MM.1S (cell line): ENCODE data around the gene PLA2G4F.

Experiments
- DNase-seq: peaks from one replicate; pipeline ENCODE4 v3.0.0-alpha.2; 2015
- H2AFZ ChIP-seq: fragments of 300-600 bp; sonication (generic); 2 replicates; pipeline ENCODE4 v1.6.0; 2016; ENCODE audit warnings: antibody characterized with exemption, low read length
- H3F3A ChIP-seq: fragments of 300-600 bp; sonication (generic); 2 replicates; pipeline ENCODE4 v1.6.1; 2016; ENCODE audit warnings: mild to moderate bottlenecking, antibody characterized with exemption, low read length, moderate library complexity, mixed read lengths; ENCODE audit not compliant: insufficient read depth
- H3K27ac ChIP-seq: fragments of 300-600 bp; sonication (generic); 2 replicates; pipeline ENCODE4 v1.5.1; 2016; ENCODE audit warnings: mild to moderate bottlenecking, low read length
- H3K27me3 ChIP-seq: fragments of 300-600 bp; sonication (generic); replicated peaks from 2 replicates; pipeline ENCODE4 v1.6.0; 2016; ENCODE audit warnings: low read length; ENCODE audit not compliant: insufficient read depth
- H3K36me3 ChIP-seq: fragments of 300-600 bp; sonication (generic); replicated peaks from 2 replicates; pipeline ENCODE4 v1.6.1; 2016; ENCODE audit warnings: mild to moderate bottlenecking, low read length, mixed read lengths; ENCODE audit not compliant: insufficient read depth
- H3K4me1 ChIP-seq: fragments of 300-600 bp; sonication (generic); 2 replicates; pipeline ENCODE4 v1.6.1; 2016; ENCODE audit warnings: low read length, mixed read lengths
- H3K4me2 ChIP-seq: fragments of 300-600 bp; sonication (generic); 2 replicates; pipeline ENCODE4 v1.6.0; 2016; ENCODE audit warnings: low read depth, low read length
- H3K4me3 ChIP-seq: fragments of 300-600 bp; sonication (generic); 2 replicates; pipeline ENCODE4 v1.5.1; 2016; ENCODE audit warnings: low read length, mixed read lengths
- H3K79me2 ChIP-seq: fragments of 300-600 bp; sonication (generic); 2 replicates; pipeline ENCODE4 v1.6.1; 2016; ENCODE audit warnings: mixed run types, low read length, mixed read lengths
- H3K9ac ChIP-seq: fragments of 300-600 bp; sonication (generic); 2 replicates; pipeline ENCODE4 v1.6.1; 2016; ENCODE audit warnings: low read length, mixed read lengths
- H3K9me2 ChIP-seq: fragments of 300-600 bp; sonication (generic); replicated peaks from 2 replicates; pipeline ENCODE4 v1.6.1; 2016; ENCODE audit warnings: mild to moderate bottlenecking, low read length, mixed read lengths; ENCODE audit not compliant: insufficient read depth
- H3K9me3 ChIP-seq: fragments of 300-600 bp; sonication (generic); replicated peaks from 2 replicates; pipeline ENCODE4 v1.6.1; 2016; ENCODE audit warnings: mild to moderate bottlenecking, low read length, mixed read lengths; ENCODE audit not compliant: insufficient read depth
- H4K20me1 ChIP-seq: fragments of 300-600 bp; sonication (generic); 2 replicates; pipeline ENCODE4 v1.6.1; 2016; ENCODE audit warnings: mild to moderate bottlenecking, low read length, moderate library complexity, mixed read lengths; ENCODE audit not compliant: insufficient read depth
- CTCF ChIP-seq: fragments of 300-600 bp; sonication (generic); IDR thresholded peaks from 2 replicates; pipeline ENCODE4 v1.5.1; 2016; ENCODE audit warnings: antibody characterized with exemption, low read length, mixed read lengths
- EZH2 ChIP-seq: fragments of 300-600 bp; sonication (generic); optimal IDR thresholded peaks from 2 replicates; pipeline ENCODE3; 2017; ENCODE audit warnings: low read depth, mild to moderate bottlenecking, antibody characterized with exemption, low read length, mixed read lengths
- EZH2phosphoT487 ChIP-seq: fragments of 300-600 bp; sonication (generic); IDR thresholded peaks from 2 replicates; pipeline ENCODE4 v1.6.1; 2018; ENCODE audit warnings: antibody characterized with exemption, low read length

Gene PLA2G4F

GRCh38 chr15:42175671-42176070, 19.2 kb upstream of the PLA2G4F start:
- Histone ChIP-seq H3K9me2 (no peaks in the 10 kb centered on the region), H3K9me3 (no peaks in the 10 kb centered on the region), H3K4me3 (no peak overlapping the region), H3K9ac (no peak overlapping the region), H2AFZ (no peak overlapping the region), H3K79me2 (no peaks in the 10 kb centered on the region), H3F3A (no peaks in the 10 kb centered on the region), H3K36me3 (no peaks in the 10 kb centered on the region; the same call in 1 of the 2 replicates), H3K4me2 (no peak overlapping the region), H4K20me1 (no peaks in the 10 kb centered on the region), H3K27ac (no peak overlapping the region), H3K27me3 (no peaks in the 10 kb centered on the region), H3K4me1 (peaks cover 13% of the 10 kb centered on the region)
- TF ChIP-seq CTCF: no peak
- no peak for TF ChIP-seq EZH2
- no peak for TF ChIP-seq EZH2phosphoT487
- DNase-seq: no peak

- DNase-seq: no peak
- no peak overlapping the region for H3K9ac ChIP-seq
- H3K36me3 ChIP-seq: peaks cover 6% of the 10 kb centered on the region; the same call in 1 of the 2 replicates
- H2AFZ ChIP-seq: no peak overlapping the region
- TF ChIP-seq EZH2 (no peak), CTCF (no peak), EZH2phosphoT487 (no peak)
- H3K27ac ChIP-seq: no peak overlapping the region
- no peaks in the 10 kb centered on the region for H3K9me3 ChIP-seq
- peaks cover 14% of the 10 kb centered on the region for H3K4me1 ChIP-seq
- H3K9me2 ChIP-seq: no peaks in the 10 kb centered on the region
- no peaks in the 10 kb centered on the region for H3K27me3 ChIP-seq
- no peak overlapping the region for H3K4me2 ChIP-seq
- H3K4me3 ChIP-seq: no peak overlapping the region
- no peaks in the 10 kb centered on the region for H4K20me1 ChIP-seq
- H3K79me2 ChIP-seq: no peaks in the 10 kb centered on the region
- no peaks in the 10 kb centered on the region for H3F3A ChIP-seq
Observed at GRCh38 chr15:42172475-42172874, 16.0 kb upstream of the PLA2G4F start.

- Histone ChIP-seq H3K4me2 (no peak overlapping the region), H3K9ac (no peak overlapping the region), H3K9me3 (no peaks in the 10 kb centered on the region), H2AFZ (no peak overlapping the region), H3K79me2 (no peaks in the 10 kb centered on the region), H3K27me3 (no peaks in the 10 kb centered on the region), H3F3A (no peaks in the 10 kb centered on the region), H3K27ac (no peak overlapping the region), H3K36me3 (peaks cover 6% of the 10 kb centered on the region; the same call in 1 of the 2 replicates), H4K20me1 (no peaks in the 10 kb centered on the region), H3K9me2 (no peaks in the 10 kb centered on the region), H3K4me1 (peaks cover 14% of the 10 kb centered on the region), H3K4me3 (no peak overlapping the region)
- DNase-seq: no peak
- TF ChIP-seq CTCF (no peak), EZH2phosphoT487 (no peak), EZH2 (no peak)
Observed at GRCh38 chr15:42171795-42172194, 15.4 kb upstream of the PLA2G4F start.
